ENCODE measurements around the gene FUCA1.

FUCA1 gene

DNA sequence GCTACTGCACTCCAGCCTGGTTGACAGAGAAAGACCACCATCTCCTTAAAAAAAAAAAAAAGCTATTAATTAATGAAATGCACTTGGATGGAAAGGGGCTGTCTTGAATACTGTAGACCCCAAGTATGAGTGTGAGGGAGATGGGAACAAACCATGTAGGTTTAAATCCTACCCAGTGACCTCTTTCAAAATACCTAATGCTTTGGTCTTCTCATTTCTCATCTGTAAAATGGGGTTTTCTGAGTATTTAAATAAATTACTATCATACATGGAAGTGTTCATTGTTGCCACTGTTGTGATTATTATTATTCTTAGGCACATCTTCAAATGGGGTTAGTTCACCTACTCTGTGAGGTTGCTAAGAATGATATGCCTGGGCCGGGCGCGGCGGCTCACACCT, 17.1 kb upstream of the FUCA1 start:
- H3K36me3 ChIP-seq, result no peaks in the 10 kb centered on the region
- no peaks in the 10 kb centered on the region for H3K9me3 ChIP-seq
- H3K4me1 ChIP-seq (ENCODE audit: control insufficient read depth in 1 of 2, insufficient read depth in 1 of 2, low read depth in 1 of 2, low read length in 1 of 2), result peaks cover 12 to 15% of the 10 kb centered on the region in 2 experiments
- H3K4me3 ChIP-seq (ENCODE audit: low read depth in 1 of 2, low read length in 1 of 2), result no peak overlapping the region
- no peaks in the 10 kb centered on the region for H3K27me3 ChIP-seq
- H3K27ac ChIP-seq, result no peak overlapping the region
- TF ChIP-seq, protein P1, sequence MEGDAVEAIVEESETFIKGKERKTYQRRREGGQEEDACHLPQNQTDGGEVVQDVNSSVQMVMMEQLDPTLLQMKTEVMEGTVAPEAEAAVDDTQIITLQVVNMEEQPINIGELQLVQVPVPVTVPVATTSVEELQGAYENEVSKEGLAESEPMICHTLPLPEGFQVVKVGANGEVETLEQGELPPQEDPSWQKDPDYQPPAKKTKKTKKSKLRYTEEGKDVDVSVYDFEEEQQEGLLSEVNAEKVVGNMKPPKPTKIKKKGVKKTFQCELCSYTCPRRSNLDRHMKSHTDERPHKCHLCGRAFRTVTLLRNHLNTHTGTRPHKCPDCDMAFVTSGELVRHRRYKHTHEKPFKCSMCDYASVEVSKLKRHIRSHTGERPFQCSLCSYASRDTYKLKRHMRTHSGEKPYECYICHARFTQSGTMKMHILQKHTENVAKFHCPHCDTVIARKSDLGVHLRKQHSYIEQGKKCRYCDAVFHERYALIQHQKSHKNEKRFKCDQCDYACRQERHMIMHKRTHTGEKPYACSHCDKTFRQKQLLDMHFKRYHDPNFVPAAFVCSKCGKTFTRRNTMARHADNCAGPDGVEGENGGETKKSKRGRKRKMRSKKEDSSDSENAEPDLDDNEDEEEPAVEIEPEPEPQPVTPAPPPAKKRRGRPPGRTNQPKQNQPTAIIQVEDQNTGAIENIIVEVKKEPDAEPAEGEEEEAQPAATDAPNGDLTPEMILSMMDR (IDR thresholded peaks at IDR 0.05), result no peak

DNA sequence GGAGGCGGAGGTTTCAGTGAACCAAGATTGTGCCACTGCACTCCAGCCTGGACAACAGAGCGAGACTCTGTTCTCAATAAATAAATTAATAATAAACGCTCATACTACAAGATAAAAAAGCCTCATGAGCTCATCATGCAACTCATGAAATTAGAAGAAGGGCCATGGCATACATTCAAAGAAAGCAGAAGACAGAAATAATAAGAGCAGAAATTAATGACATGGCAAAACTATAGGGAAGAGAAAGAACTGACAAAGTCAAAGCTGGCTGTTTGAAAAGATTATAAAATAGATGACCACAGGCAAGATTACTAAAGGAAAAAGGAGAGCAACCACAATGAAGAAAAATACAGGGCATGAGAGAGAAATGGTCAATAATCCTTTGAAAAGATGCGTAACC, 14.7 kb upstream of the FUCA1 start:
- no peaks in the 10 kb centered on the region for H3K36me3 ChIP-seq
- no peak overlapping the region for H3K4me3 ChIP-seq (ENCODE audit: low read depth in 1 of 2, low read length in 1 of 2)
- H3K4me1 ChIP-seq (ENCODE audit: control insufficient read depth in 1 of 2, insufficient read depth in 1 of 2, low read depth in 1 of 2, low read length in 1 of 2), result peaks cover 7 to 8% of the 10 kb centered on the region in 2 experiments
- TF ChIP-seq, protein P1 (IDR thresholded peaks at IDR 0.05), result no peak
- no peak overlapping the region for H3K27ac ChIP-seq
- H3K27me3 ChIP-seq, result no peaks in the 10 kb centered on the region
- peaks cover 6% of the 10 kb centered on the region for H3K9me3 ChIP-seq

DNA sequence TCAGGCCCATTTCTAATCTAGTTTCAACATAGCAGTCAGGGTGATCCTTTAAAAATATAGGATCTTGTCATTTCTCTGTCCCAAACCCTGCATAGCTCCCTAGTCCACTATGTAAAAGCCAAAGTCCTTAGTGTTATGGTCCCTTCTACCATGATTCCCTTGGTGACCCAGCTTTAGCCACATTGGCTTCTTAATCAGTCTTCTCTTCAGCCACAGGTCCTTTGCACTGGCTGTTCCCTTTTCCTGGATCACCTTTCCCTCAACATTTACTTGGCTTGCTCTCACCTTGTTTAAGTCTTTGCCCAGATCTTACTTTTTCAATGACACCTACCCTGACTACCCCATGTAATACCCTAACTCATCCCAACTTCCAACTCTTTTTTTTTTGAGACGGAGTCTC, 11.7 kb upstream of the FUCA1 start:
- peaks cover 6% of the 10 kb centered on the region for H3K9me3 ChIP-seq
- H3K27me3 ChIP-seq, result no peaks in the 10 kb centered on the region
- TF ChIP-seq, protein P1 (IDR thresholded peaks at IDR 0.05), result no peak
- no peak overlapping the region for H3K27ac ChIP-seq
- no peak overlapping the region for H3K4me3 ChIP-seq (ENCODE audit: low read depth in 1 of 2, low read length in 1 of 2)
- no peaks in the 10 kb centered on the region for H3K36me3 ChIP-seq
- no peaks in the 10 kb centered on the region for H3K4me1 ChIP-seq (ENCODE audit: control insufficient read depth in 1 of 2, insufficient read depth in 1 of 2, low read depth in 1 of 2, low read length in 1 of 2)

DNA sequence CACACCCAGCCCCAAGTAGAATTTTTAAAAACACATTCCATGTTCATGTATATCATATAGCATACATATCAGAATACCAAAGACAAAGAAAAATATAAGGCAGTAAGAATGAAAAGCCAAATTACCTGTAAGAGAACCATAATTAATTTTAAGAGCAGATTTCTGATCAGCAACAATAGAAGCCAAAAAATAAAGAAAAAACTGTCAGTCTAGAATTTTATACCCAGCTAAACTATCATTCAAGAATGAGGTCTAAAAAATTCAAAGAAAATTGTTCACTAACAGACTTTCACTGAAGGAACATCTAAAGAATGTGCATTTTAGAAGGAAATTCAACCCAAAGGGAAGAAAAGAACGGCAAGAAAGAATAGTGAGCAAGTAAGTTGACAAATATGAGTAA, 10.6 kb upstream of the FUCA1 start:
- no peaks in the 10 kb centered on the region for H3K27me3 ChIP-seq
- H3K4me1 ChIP-seq (ENCODE audit: control insufficient read depth in 1 of 2, insufficient read depth in 1 of 2, low read depth in 1 of 2, low read length in 1 of 2), result no peaks in the 10 kb centered on the region
- H3K27ac ChIP-seq, result no peak overlapping the region
- no peaks in the 10 kb centered on the region for H3K36me3 ChIP-seq
- H3K9me3 ChIP-seq, result peaks cover 6% of the 10 kb centered on the region
- TF ChIP-seq, protein P1 (IDR thresholded peaks at IDR 0.05), result no peak
- no peak overlapping the region for H3K4me3 ChIP-seq (ENCODE audit: low read depth in 1 of 2, low read length in 1 of 2)

DNA sequence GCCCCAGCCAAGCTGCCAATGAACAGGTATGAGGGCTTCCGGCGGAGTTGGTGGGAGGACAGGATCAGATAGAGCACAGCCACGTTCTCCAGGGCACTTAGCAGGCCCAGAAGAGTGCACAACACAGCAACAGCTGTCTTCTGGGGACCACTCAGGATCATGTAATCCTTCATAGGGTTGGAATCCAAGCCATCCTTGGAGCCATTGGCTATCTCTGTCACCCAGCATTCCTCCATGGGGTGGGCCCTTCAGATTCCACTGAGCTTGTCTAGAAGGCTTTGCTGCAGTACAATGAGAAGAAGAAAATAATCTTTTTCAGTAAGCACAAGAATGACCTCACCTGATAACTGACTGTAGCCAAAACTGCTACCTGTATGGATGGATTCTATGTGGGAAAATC, 7.3 kb upstream of the FUCA1 start:
- H3K4me1 ChIP-seq (ENCODE audit: control insufficient read depth in 1 of 2, insufficient read depth in 1 of 2, low read depth in 1 of 2, low read length in 1 of 2), result no peaks in the 10 kb centered on the region
- TF ChIP-seq, protein P1 (IDR thresholded peaks at IDR 0.05), result no peak
- no peak overlapping the region for H3K4me3 ChIP-seq (ENCODE audit: low read depth in 1 of 2, low read length in 1 of 2)
- H3K36me3 ChIP-seq, result no peaks in the 10 kb centered on the region
- no peaks in the 10 kb centered on the region for H3K27me3 ChIP-seq
- H3K9me3 ChIP-seq, result peaks cover 6% of the 10 kb centered on the region
- no peak overlapping the region for H3K27ac ChIP-seq

DNA sequence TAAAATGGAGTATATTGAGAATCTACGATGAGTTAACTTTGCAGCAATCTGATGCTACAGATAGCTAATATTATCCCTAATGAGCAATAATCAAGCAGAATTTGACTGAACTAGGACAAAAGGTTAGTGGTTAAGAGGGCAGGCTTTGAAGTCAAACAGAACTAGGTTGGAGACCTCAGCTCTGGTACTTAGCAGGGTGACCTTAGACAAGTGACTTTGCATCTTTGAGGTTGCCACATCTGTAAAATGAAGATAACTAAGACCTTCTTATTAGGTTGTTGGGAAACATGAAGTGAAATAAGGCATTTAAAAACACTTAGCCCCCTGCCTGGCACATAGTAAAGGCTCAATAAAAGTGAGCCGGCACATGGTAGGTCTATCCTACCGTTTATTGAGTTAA, 4.3 kb upstream of the FUCA1 start:
- peaks cover 3% of the 10 kb centered on the region for H3K27me3 ChIP-seq

More for the DNA sequence above, 4.3 kb upstream of the FUCA1 start:
- Histone ChIP-seq H3K9me3 (no peaks in the 10 kb centered on the region), H3K27ac (no peak overlapping the region), H3K4me1 (ENCODE audit: control insufficient read depth in 1 of 2, insufficient read depth in 1 of 2, low read depth in 1 of 2, low read length in 1 of 2) (peaks cover 22 to 26% of the 10 kb centered on the region in 2 experiments), H3K36me3 (no peaks in the 10 kb centered on the region), H3K4me3 (ENCODE audit: low read depth in 1 of 2, low read length in 1 of 2) (no peak overlapping the region)
- TF ChIP-seq, protein P1 (IDR thresholded peaks at IDR 0.05), result no peak
